ENCODE measurements around the gene RANBP3. TPM values are rescaled to one million over a fixed set of nuclear protein-coding genes. Genes with fewer than 3 reads are reported as not detected.

RANBP3 gene
- total RNA-seq, 1 experiment from 2014 or later, result 59.5 TPM

- TF ChIP-seq CTCF (IDR thresholded peaks at IDR 0.05; ENCODE audit: unreplicated experiment), result no peak
- Mint-ChIP-seq H3K4me1 (ENCODE audit: insufficient read depth, unreplicated experiment) (no peaks in the 10 kb centered on the region), H3K27ac (ENCODE audit: low read depth, unreplicated experiment) (no peak overlapping the region), H3K27me3 (ENCODE audit: insufficient read depth, unreplicated experiment) (no peaks in the 10 kb centered on the region), H3K36me3 (ENCODE audit: insufficient read depth, unreplicated experiment) (no peaks in the 10 kb centered on the region), H3K9me3 (ENCODE audit: unreplicated experiment) (no peaks in the 10 kb centered on the region), H3K4me3 (ENCODE audit: unreplicated experiment) (no peak overlapping the region)
- intact Hi-C loops (cut with micrococcal nuclease), result no loop called here
- no peak for DNase-seq (ENCODE audit: unreplicated experiment)
- ChIA-PET POLR2A (no interaction called here), CTCF (interaction anchor here (0.9 kb wide), 1 partner anchor 26 kb away, joined by 3 read pairs; no protein-coding TSS in a partner anchor)
- BruUV-seq (replicated peaks), result no TSS peak
These were observed 17.7 kb upstream of the RANBP3 start for GRCh38 chr19:5995606-5996005.

GRCh38 chr19:5994405-5995165, 16.6 kb upstream of the RANBP3 start:
- Mint-ChIP-seq H3K27ac (ENCODE audit: low read depth, unreplicated experiment) (no peak overlapping the region), H3K4me1 (ENCODE audit: insufficient read depth, unreplicated experiment) (no peaks in the 10 kb centered on the region), H3K36me3 (ENCODE audit: insufficient read depth, unreplicated experiment) (no peaks in the 10 kb centered on the region), H3K4me3 (ENCODE audit: unreplicated experiment) (no peak overlapping the region), H3K27me3 (ENCODE audit: insufficient read depth, unreplicated experiment) (no peaks in the 10 kb centered on the region), H3K9me3 (ENCODE audit: unreplicated experiment) (no peaks in the 10 kb centered on the region)
- CTCF ChIA-PET, result interaction anchor here (0.7 to 2.4 kb wide), 2 partner anchors 54 to 65 kb away, joined by 4 to 7 read pairs; no protein-coding TSS in a partner anchor
- no peak for TF ChIP-seq CTCF (IDR thresholded peaks at IDR 0.05; ENCODE audit: unreplicated experiment)
- no peak for DNase-seq (ENCODE audit: unreplicated experiment)
- POLR2A ChIA-PET, result no interaction called here
- intact Hi-C loops (cut with micrococcal nuclease), result no loop called here
- BruUV-seq (replicated peaks), result no TSS peak

- no peaks in the 10 kb centered on the region for H3K4me1 Mint-ChIP-seq (ENCODE audit: insufficient read depth, unreplicated experiment)
- TF ChIP-seq CTCF (IDR thresholded peaks at IDR 0.05; ENCODE audit: unreplicated experiment), result no peak
- no peaks in the 10 kb centered on the region for H3K27me3 Mint-ChIP-seq (ENCODE audit: insufficient read depth, unreplicated experiment)
- no peak overlapping the region for H3K27ac Mint-ChIP-seq (ENCODE audit: low read depth, unreplicated experiment)
- H3K9me3 Mint-ChIP-seq (ENCODE audit: unreplicated experiment), result no peaks in the 10 kb centered on the region
- CTCF ChIA-PET, result interaction anchor here (0.6 to 2.4 kb wide), 4 partner anchors 14 to 132 kb away, joined by 3 to 7 read pairs (median 4); no protein-coding TSS in a partner anchor
- BruUV-seq (replicated peaks), result no TSS peak
- no peak overlapping the region for H3K4me3 Mint-ChIP-seq (ENCODE audit: unreplicated experiment)
- intact Hi-C loops (cut with micrococcal nuclease), result no loop called here
- no peak for DNase-seq (ENCODE audit: unreplicated experiment)
- no peaks in the 10 kb centered on the region for H3K36me3 Mint-ChIP-seq (ENCODE audit: insufficient read depth, unreplicated experiment)
- POLR2A ChIA-PET, result no interaction called here
These were observed 15.9 kb upstream of the RANBP3 start for GRCh38 chr19:5993648-5994358.

GRCh38 chr19:5993201-5993600, 15.3 kb upstream of the RANBP3 start:
- no peak overlapping the region for H3K27ac Mint-ChIP-seq (ENCODE audit: low read depth, unreplicated experiment)
- H3K4me3 Mint-ChIP-seq (ENCODE audit: unreplicated experiment), result no peak overlapping the region
- H3K36me3 Mint-ChIP-seq (ENCODE audit: insufficient read depth, unreplicated experiment), result no peaks in the 10 kb centered on the region
- no TSS peak for BruUV-seq (replicated peaks)
- no peaks in the 10 kb centered on the region for H3K4me1 Mint-ChIP-seq (ENCODE audit: insufficient read depth, unreplicated experiment)
- DNase-seq (ENCODE audit: unreplicated experiment), result no peak
- no peaks in the 10 kb centered on the region for H3K27me3 Mint-ChIP-seq (ENCODE audit: insufficient read depth, unreplicated experiment)
- CTCF ChIA-PET, result interaction anchor here (0.6 to 2.4 kb wide), 3 partner anchors 14 to 133 kb away, joined by 3 to 7 read pairs (median 3); no protein-coding TSS in a partner anchor
- TF ChIP-seq CTCF (IDR thresholded peaks at IDR 0.05; ENCODE audit: unreplicated experiment), result no peak
- no peaks in the 10 kb centered on the region for H3K9me3 Mint-ChIP-seq (ENCODE audit: unreplicated experiment)
- intact Hi-C loops (cut with micrococcal nuclease), result no loop called here
- POLR2A ChIA-PET, result no interaction called here

Measured in MCF 10A (cell line).